ENCODE data around the gene PKNOX2.

PKNOX2 gene

GRCh38 chr11:125164091-125164421 lies 495 bp upstream of the PKNOX2 start:
- no peak for TF ChIP-seq GABPA (IDR thresholded peaks at IDR 0.05; ENCODE audit: low read depth)
- TF ChIP-seq REST (IDR thresholded peaks at IDR 0.05; ENCODE audit: insufficient replicate concordance, low read depth): no peak
- no peak for TF ChIP-seq POLR2AphosphoS5 (IDR thresholded peaks at IDR 0.05; ENCODE audit: low read depth)
- no peak for TF ChIP-seq CTCF (IDR thresholded peaks at IDR 0.05; ENCODE audit: insufficient read depth, low read length)
- no peak for TF ChIP-seq SPI1 (IDR thresholded peaks at IDR 0.05; ENCODE audit: borderline replicate concordance, low read depth)
- no peak overlapping the region for H3K4me3 ChIP-seq (replicated peaks; ENCODE audit: insufficient read depth, low read length)
- peaks cover 50% of the 10 kb centered on the region for H3K27me3 ChIP-seq (ENCODE audit: insufficient read depth, poor library complexity, severe bottlenecking)
- H3K27ac ChIP-seq (replicated peaks): no peak overlapping the region
- no peak for DNase-seq (ENCODE audit: low read depth in 1 of 2, low spot score in 1 of 2)

DNA sequence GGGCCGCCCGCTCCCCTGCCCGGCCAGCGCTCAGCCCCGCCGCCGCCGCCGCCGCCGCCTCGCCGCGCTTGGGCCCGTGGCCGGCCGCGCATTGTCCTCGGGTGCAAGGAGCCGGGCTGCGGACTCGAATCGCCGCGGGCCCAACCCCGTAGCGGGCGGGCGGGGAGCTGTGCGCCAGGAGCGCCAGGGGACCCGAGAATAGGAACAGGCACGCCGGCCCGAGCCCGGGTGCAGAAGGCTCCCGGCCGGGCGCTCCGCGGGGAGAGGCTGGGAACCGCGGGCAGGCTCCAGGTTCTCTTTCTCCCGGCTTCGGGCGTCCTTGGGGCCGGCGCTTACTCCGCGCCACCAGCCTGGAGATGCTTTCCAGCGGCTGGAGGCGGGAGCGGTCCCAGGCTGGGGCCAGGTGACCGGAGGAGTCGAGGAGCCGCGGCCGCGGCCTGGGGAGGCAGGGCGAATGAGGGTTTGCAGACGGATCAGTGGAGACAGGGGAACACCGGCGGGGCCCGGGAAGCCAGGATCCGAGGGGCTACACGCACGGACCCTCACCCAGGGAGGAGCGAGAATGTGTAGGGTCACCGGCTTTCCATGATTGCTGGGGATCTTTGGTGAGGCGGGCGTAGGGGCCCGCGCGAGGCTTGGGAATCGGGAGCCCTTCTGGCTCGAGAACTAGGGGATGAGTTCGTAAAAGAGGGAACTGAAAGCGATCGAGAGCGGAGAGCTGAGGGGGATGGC lies 726 bp downstream of the PKNOX2 start:
- TF ChIP-seq POLR2AphosphoS5 (IDR thresholded peaks at IDR 0.05; ENCODE audit: low read depth) (no peak), REST (IDR thresholded peaks at IDR 0.05; ENCODE audit: insufficient replicate concordance, low read depth) (no peak), CTCF (IDR thresholded peaks at IDR 0.05; ENCODE audit: insufficient read depth, low read length) (no peak), SPI1 (IDR thresholded peaks at IDR 0.05; ENCODE audit: borderline replicate concordance, low read depth) (peak; percentile 39; the same call in 1 of the 2 replicates)
- peak overlapping the region; percentile 34 for H3K4me3 ChIP-seq (replicated peaks; ENCODE audit: insufficient read depth, low read length)
- H3K27ac ChIP-seq (replicated peaks): no peak overlapping the region
- no peak for DNase-seq (ENCODE audit: low read depth in 1 of 2, low spot score in 1 of 2)
- H3K27me3 ChIP-seq (ENCODE audit: insufficient read depth, poor library complexity, severe bottlenecking): peaks cover 50% of the 10 kb centered on the region

DNA sequence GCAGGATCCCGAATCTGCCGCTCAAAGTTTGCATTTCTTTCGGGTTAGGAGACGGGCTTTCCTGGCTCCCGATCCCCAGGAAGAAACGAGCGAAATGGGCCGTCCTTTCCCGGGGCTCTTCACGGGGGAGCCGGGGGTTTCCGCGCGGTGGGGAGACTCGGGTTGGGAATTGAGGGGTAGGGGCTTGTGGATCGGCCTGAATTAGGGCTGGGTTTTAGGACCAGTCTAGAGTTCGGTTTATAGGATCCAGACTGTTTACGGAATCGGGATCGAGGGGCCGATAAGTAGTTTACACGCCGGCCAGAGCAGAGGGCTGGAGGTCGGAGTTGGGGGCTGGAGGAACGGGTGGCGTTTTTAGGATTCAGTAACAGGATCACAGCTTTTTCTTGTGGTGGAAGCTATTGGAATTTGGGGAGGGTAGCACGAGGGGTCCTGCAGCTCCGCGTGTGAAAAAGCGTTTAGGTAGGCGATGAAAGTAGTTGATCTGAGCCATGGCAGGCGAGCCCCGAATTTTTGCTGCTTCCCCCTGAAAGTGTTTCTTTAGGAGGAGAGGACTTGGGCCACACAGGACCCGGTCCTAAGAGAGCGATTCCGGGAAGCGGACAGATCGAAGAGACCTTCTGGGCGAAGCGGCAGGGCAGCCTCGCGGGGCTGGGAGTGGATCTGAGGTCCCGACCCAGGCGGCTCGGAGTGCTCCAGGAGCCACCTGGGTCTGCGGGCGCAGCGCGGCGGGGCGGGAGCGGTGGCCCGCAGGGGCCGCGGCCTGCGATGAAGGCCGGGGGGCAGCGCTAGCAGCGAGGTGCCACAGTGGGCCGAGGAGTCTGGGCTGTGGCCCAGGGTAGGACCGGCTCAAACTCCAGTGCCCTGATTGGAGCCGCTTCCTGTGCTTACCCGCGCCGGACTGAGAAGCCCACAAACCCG lies 1.6 kb downstream of the PKNOX2 start:
- Histone ChIP-seq H3K4me3 (replicated peaks; ENCODE audit: insufficient read depth, low read length) (peak overlapping the region; percentile 32), H3K27me3 (ENCODE audit: insufficient read depth, poor library complexity, severe bottlenecking) (peaks cover 50% of the 10 kb centered on the region)

More for the DNA sequence above, 1.6 kb downstream of the PKNOX2 start:
- no peak for DNase-seq (ENCODE audit: low read depth in 1 of 2, low spot score in 1 of 2)
- TF ChIP-seq REST (IDR thresholded peaks at IDR 0.05; ENCODE audit: insufficient replicate concordance, low read depth): no peak
- TF ChIP-seq SPI1 (IDR thresholded peaks at IDR 0.05; ENCODE audit: borderline replicate concordance, low read depth): no peak
- no peak for TF ChIP-seq GABPA (IDR thresholded peaks at IDR 0.05; ENCODE audit: low read depth)
- no peak for TF ChIP-seq POLR2AphosphoS5 (IDR thresholded peaks at IDR 0.05; ENCODE audit: low read depth)
- no peak for TF ChIP-seq CTCF (IDR thresholded peaks at IDR 0.05; ENCODE audit: insufficient read depth, low read length)
- no peak overlapping the region for H3K27ac ChIP-seq (replicated peaks)
